BLaER1 treated with 17β-estradiol and CSF1 and Interleukin-3, amounts not matched to agents 10 nM and 100 nM (cell line): ENCODE measurements around the gene PISD.
"Not testable (repeated sequence)": the region's sequence is repeated elsewhere in the genome, so short reads cannot be mapped to it uniquely, and the experiment has no call there.

Experiments used
- H3K27ac ChIP-seq, 11 experiments: shearing (Covaris generic); formaldehyde crosslinking; 2 replicates each; pipeline ENCODE4 v1.8.1; 2022
- H3K27me3 ChIP-seq, 11 experiments: shearing (Covaris generic); formaldehyde crosslinking; 2 replicates each; pipeline ENCODE4 v1.8.1; 2022
- H3K36me3 ChIP-seq, 11 experiments: shearing (Covaris generic); formaldehyde crosslinking; 2 replicates each; pipeline ENCODE4 v1.8.1; 2022
- H3K4me1 ChIP-seq, 10 experiments: shearing (Covaris generic); formaldehyde crosslinking; 2 replicates each; pipeline ENCODE4 v1.8.1; 2022
- H3K4me2 ChIP-seq, 11 experiments: shearing (Covaris generic); formaldehyde crosslinking; 2 replicates each; pipeline ENCODE4 v1.8.1; 2022
- H3K4me3 ChIP-seq, 10 experiments: shearing (Covaris generic); formaldehyde crosslinking; 2 replicates each; pipeline ENCODE4 v1.8.1; 2022
- H3K9ac ChIP-seq, 11 experiments: shearing (Covaris generic); formaldehyde crosslinking; 2 replicates each; pipeline ENCODE4 v1.8.1; 2022
- H3K9me3 ChIP-seq, 11 experiments: shearing (Covaris generic); formaldehyde crosslinking; replicated peaks in 1 of 11; 2 replicates each; pipeline ENCODE4 v1.8.1; 2022
- H4K20me1 ChIP-seq, 11 experiments: shearing (Covaris generic); formaldehyde crosslinking; 2 replicates each; pipeline ENCODE4 v1.8.1; 2022
- Cebpa-rat ChIP-seq, 11 experiments: shearing (Covaris generic); IDR thresholded peaks; 2 replicates each; pipeline ENCODE4 v1.8.1; 2022

The PISD gene

DNA sequence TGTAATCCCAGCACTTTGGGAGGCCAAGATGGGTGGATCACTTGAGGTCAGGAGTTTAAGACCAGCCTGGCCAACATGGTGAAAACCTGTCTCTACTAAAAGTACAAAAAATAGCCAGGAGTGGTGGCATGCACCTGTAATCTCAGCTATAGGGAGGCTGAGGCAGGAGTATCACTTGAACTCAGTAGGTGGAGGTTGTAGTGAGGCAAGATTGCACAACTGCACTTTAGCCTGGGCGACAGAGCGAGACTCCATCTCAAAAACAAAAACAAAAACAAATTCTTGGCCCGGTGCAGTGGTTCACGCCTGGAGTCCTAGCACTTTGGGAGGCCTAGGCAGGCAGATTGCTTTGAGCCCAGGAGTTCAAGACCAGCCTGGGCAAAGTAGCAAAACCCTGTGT is 6.8 kb upstream of the PISD start:
- peaks cover 0 to 15% (median 9%) of the 10 kb centered on the region in 11 experiments; a peak in 17 of 22 replicates for H3K9me3 ChIP-seq
- peak overlapping the region in 6 of 11 experiments; percentile 1 to 45 (median 28); a peak in 7 of 22 replicates for H3K27ac ChIP-seq
- not testable (repeated sequence) for H3K36me3 ChIP-seq, H3K27me3 ChIP-seq, H4K20me1 ChIP-seq, H3K4me3 ChIP-seq
- peak overlapping the region in 1 of 11 experiments; percentile 23; a peak in 1 of 22 replicates for H3K9ac ChIP-seq
- H3K4me1 ChIP-seq = peaks cover 6 to 57% (median 35%) of the 10 kb centered on the region in 10 experiments
- TF ChIP-seq Cebpa-rat (IDR thresholded peaks at IDR 0.05) = peak in 2 of 11 experiments; percentile 30 to 50; a peak in 2 of 22 replicates
- H3K4me2 ChIP-seq = peak overlapping the region in 8 of 11 experiments; percentile 10 to 58 (median 48); a peak in 14 of 22 replicates

DNA sequence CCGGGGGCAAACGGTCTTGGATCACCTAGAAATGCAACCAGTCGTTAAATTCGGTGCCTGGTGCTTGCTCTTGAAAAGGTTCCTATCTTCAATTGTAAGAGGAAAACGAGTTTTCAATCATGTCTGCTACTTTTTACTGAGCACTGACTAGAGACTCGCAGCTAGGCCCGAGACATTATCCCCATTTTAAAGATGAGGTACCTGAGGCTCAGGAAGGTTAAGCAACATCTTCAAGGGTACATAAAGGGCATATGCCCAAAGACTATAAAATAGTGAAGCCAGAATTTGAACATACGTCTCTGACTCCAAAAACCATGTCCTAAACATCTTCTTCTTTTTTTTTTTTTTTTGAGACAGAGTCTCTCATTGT is 638 bp upstream of the PISD start:
- peak overlapping the region; percentile 5 to 81 (median 61); a peak in 20 of 22 replicates for H3K27ac ChIP-seq
- H3K4me1 ChIP-seq = peaks cover 15 to 29% (median 22%) of the 10 kb centered on the region in 10 experiments
- peaks cover 0 to 16% (median 0%) of the 10 kb centered on the region in 11 experiments; a peak in 2 of 22 replicates for H3K36me3 ChIP-seq
- H3K9me3 ChIP-seq = no peaks in the 10 kb centered on the region
- H3K27me3 ChIP-seq = no peaks in the 10 kb centered on the region
- H3K9ac ChIP-seq = peak overlapping the region in 8 of 11 experiments; percentile 69 to 89 (median 82); a peak in 11 of 22 replicates
- peak overlapping the region; percentile 73 to 98 (median 97) for H3K4me2 ChIP-seq
- peak overlapping the region; percentile 79 to 100 (median 92) for H3K4me3 ChIP-seq
- H4K20me1 ChIP-seq = peaks cover 0 to 36% (median 0%) of the 10 kb centered on the region in 11 experiments; a peak in 6 of 22 replicates
- no peak for TF ChIP-seq Cebpa-rat (IDR thresholded peaks at IDR 0.05)

- Histone ChIP-seq H3K4me2 (peak overlapping the region; percentile 84 to 98 (median 97)), H3K9ac (peak overlapping the region; percentile 69 to 89 (median 82); a peak in 21 of 22 replicates), H3K4me1 (peaks cover 14 to 26% (median 20%) of the 10 kb centered on the region in 10 experiments), H4K20me1 (peaks cover 0 to 47% (median 0%) of the 10 kb centered on the region in 11 experiments; a peak in 7 of 22 replicates), H3K27ac (peak overlapping the region in 8 of 11 experiments; percentile 59 to 81 (median 68); a peak in 7 of 22 replicates), H3K4me3 (peak overlapping the region; percentile 79 to 100 (median 92)), H3K36me3 (peaks cover 0 to 19% (median 0%) of the 10 kb centered on the region in 11 experiments; a peak in 2 of 22 replicates)
- not testable (repeated sequence) for H3K9me3 ChIP-seq, H3K27me3 ChIP-seq
Measured at GRCh38 chr22:31660860-31661341, 1.1 kb downstream of the PISD start.

- no peak overlapping the region for H3K4me3 ChIP-seq
- H3K9me3 ChIP-seq = no peaks in the 10 kb centered on the region
- peaks cover 14 to 30% (median 21%) of the 10 kb centered on the region in 10 experiments for H3K4me1 ChIP-seq
- H3K27me3 ChIP-seq = no peaks in the 10 kb centered on the region
- peaks cover 0 to 63% (median 8%) of the 10 kb centered on the region in 11 experiments; a peak in 8 of 22 replicates for H4K20me1 ChIP-seq
- TF ChIP-seq Cebpa-rat (IDR thresholded peaks at IDR 0.05) = no peak
- H3K9ac ChIP-seq = no peak overlapping the region
- no peak overlapping the region for H3K4me2 ChIP-seq
- H3K36me3 ChIP-seq = peaks cover 0 to 19% (median 0%) of the 10 kb centered on the region in 11 experiments; a peak in 3 of 22 replicates
- no peak overlapping the region for H3K27ac ChIP-seq
Measured at GRCh38 chr22:31659246-31659645, 2.8 kb downstream of the PISD start.

GRCh38 chr22:31654408-31654807 is 7.6 kb downstream of the PISD start:
- no peak overlapping the region for H3K4me3 ChIP-seq
- no peak overlapping the region for H3K9ac ChIP-seq
- H3K36me3 ChIP-seq = peaks cover 4 to 30% (median 11%) of the 10 kb centered on the region in 11 experiments
- H3K4me1 ChIP-seq = peaks cover 0 to 43% (median 34%) of the 10 kb centered on the region in 10 experiments; a peak in 19 of 20 replicates
- peaks cover 0 to 76% (median 16%) of the 10 kb centered on the region in 11 experiments; a peak in 12 of 22 replicates for H4K20me1 ChIP-seq
- no peaks in the 10 kb centered on the region for H3K9me3 ChIP-seq
- TF ChIP-seq Cebpa-rat (IDR thresholded peaks at IDR 0.05) = no peak
- no peak overlapping the region for H3K4me2 ChIP-seq
- no peak overlapping the region for H3K27ac ChIP-seq
- H3K27me3 ChIP-seq = no peaks in the 10 kb centered on the region

- H3K4me1 ChIP-seq = peaks cover 0 to 43% (median 34%) of the 10 kb centered on the region in 10 experiments; a peak in 19 of 20 replicates
- peaks cover 7 to 32% (median 16%) of the 10 kb centered on the region in 11 experiments for H3K36me3 ChIP-seq
- H3K9me3 ChIP-seq = no peaks in the 10 kb centered on the region
- no peak overlapping the region for H3K27ac ChIP-seq
- no peak overlapping the region for H3K4me3 ChIP-seq
- TF ChIP-seq Cebpa-rat (IDR thresholded peaks at IDR 0.05) = no peak
- peak overlapping the region in 1 of 11 experiments; percentile 23; a peak in 1 of 22 replicates for H3K4me2 ChIP-seq
- peaks cover 0 to 73% (median 16%) of the 10 kb centered on the region in 11 experiments; a peak in 12 of 22 replicates for H4K20me1 ChIP-seq
- H3K27me3 ChIP-seq = no peaks in the 10 kb centered on the region
- H3K9ac ChIP-seq = no peak overlapping the region
Measured at GRCh38 chr22:31653944-31654343, 8.1 kb downstream of the PISD start.

DNA sequence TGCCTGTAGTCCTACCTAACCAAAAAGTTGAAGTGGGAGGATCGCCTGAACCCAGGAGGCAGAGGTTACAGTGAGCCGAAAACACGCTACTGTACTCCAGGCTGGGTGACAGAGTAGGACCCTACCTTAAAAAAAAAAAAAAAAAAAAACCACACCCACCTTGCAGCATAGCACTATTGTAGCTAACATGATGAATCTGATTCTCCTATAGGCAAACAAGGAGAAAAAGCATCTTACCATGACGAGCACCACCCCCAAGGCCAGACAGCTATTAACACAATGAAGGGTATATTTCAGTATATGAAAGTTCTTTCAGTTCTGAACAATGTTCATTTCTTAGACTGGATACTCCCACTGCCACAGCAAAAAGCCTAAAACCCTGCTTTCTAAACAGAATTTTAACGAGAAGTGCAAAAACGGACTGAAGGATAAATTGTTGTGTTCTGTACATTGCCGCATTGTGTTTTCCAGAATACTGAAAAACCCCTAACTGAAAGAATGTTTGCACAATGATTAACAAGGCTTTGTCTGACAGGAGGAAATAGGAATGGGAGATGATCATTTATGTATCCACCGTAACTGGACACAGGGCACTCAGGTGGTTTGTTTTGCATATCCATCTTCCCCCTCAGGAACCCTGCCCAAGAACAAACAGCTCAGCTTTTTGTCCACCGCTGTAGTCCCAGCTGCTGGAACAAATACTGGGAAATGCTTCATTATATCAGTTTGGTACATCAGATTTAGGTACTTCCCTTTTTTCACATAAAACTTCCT is 8.9 kb downstream of the PISD start:
- Histone ChIP-seq H3K4me2 (peak overlapping the region in 3 of 11 experiments; percentile 2 to 33 (median 23); a peak in 3 of 22 replicates), H3K4me3 (no peak overlapping the region), H3K9me3 (no peaks in the 10 kb centered on the region), H3K27me3 (no peaks in the 10 kb centered on the region), H4K20me1 (peaks cover 0 to 67% (median 15%) of the 10 kb centered on the region in 11 experiments; a peak in 12 of 22 replicates), H3K9ac (no peak overlapping the region), H3K36me3 (peaks cover 14 to 32% (median 23%) of the 10 kb centered on the region in 11 experiments), H3K27ac (no peak overlapping the region), H3K4me1 (peaks cover 0 to 43% (median 34%) of the 10 kb centered on the region in 10 experiments; a peak in 19 of 20 replicates)
- TF ChIP-seq Cebpa-rat (IDR thresholded peaks at IDR 0.05) = no peak

- H3K4me3 ChIP-seq = no peak overlapping the region
Measured at GRCh38 chr22:31652088-31652487, 9.9 kb downstream of the PISD start.

More at GRCh38 chr22:31652088-31652487, 9.9 kb downstream of the PISD start:
- no peaks in the 10 kb centered on the region for H3K27me3 ChIP-seq
- H3K4me1 ChIP-seq = peaks cover 0 to 43% (median 34%) of the 10 kb centered on the region in 10 experiments; a peak in 19 of 20 replicates
- peaks cover 0 to 60% (median 11%) of the 10 kb centered on the region in 11 experiments; a peak in 11 of 22 replicates for H4K20me1 ChIP-seq
- H3K27ac ChIP-seq = no peak overlapping the region
- H3K4me2 ChIP-seq = no peak overlapping the region
- H3K9ac ChIP-seq = no peak overlapping the region
- H3K36me3 ChIP-seq = peaks cover 24 to 43% (median 33%) of the 10 kb centered on the region in 11 experiments
- no peaks in the 10 kb centered on the region for H3K9me3 ChIP-seq
- TF ChIP-seq Cebpa-rat (IDR thresholded peaks at IDR 0.05) = no peak
